Measurements from ENCODE around the gene EEF1A2. TPM values are rescaled to one million over a fixed set of nuclear protein-coding genes. Genes with fewer than 3 reads are reported as not detected.

EEF1A2 gene
- polyA plus RNA-seq, 3 donors: 0.08 TPM; not detected in 2

GRCh38 chr20:63521602-63522001, 22.7 kb upstream of the EEF1A2 start:
- no peaks in the 10 kb centered on the region for H3K36me3 ChIP-seq (replicated peaks in 1 of 2; ENCODE audit: control insufficient read depth in 1 of 2, insufficient read depth in 2 of 2, low read length in 2 of 2)
- WGBS (ENCODE audit: insufficient coverage): 62% methylated on average over 12 of the region's 23 CpGs
- Mint-ChIP-seq H3K27me3 (ENCODE audit: low read depth in 3 of 3) (peaks cover 21 to 38% (median 25%) of the 10 kb centered on the region in 3 donors), H3K4me3 (peak overlapping the region; percentile 78 to 83), H3K9me3 (peaks cover 13 to 22% (median 18%) of the 10 kb centered on the region in 7 donors), H3K4me1 (peaks cover 21% of the 10 kb centered on the region), H3K36me3 (peaks cover 15 to 21% of the 10 kb centered on the region in 2 donors), H3K27ac (peak overlapping the region in 6 of 7 donors; percentile 19 to 74 (median 54))
- H3K9ac ChIP-seq (ENCODE audit: insufficient read depth, low read length, poor library complexity, severe bottlenecking): peak overlapping the region; percentile 68
- peaks cover 22 to 36% of the 10 kb centered on the region in 2 donors for H3K4me1 ChIP-seq (ENCODE audit: control insufficient read depth in 1 of 2, insufficient read depth in 2 of 2, low read length in 2 of 2)
- peaks cover 7% of the 10 kb centered on the region for H3K79me2 ChIP-seq (ENCODE audit: insufficient read depth, low read length)
- no peak overlapping the region for H2AFZ ChIP-seq (ENCODE audit: insufficient read depth, low read depth, low read length, poor library complexity, severe bottlenecking)
- peak overlapping the region; percentile 96 for H3K4me2 ChIP-seq (replicated peaks; ENCODE audit: extremely low read depth, low read length, poor library complexity, severe bottlenecking)
- TF ChIP-seq CTCF (IDR thresholded peaks at IDR 0.05): no peak
- H3K27ac ChIP-seq (ENCODE audit: low read depth in 1 of 2, low read length in 2 of 2): peak overlapping the region in 1 of 2 donors; percentile 53
- intact Hi-C loops (cut with micrococcal nuclease): loop anchor here (2.0 to 10.0 kb wide), 2 partner anchors 15 to 543 kb away; partner anchors contain the start of genes PTK6 (in 1 of the 2) and TCEA2 (in 1 of the 2)
- peaks cover 13% of the 10 kb centered on the region for H4K20me1 ChIP-seq (ENCODE audit: insufficient read depth, low read length)
- DNase-seq: peak in 1 of 3 donors; percentile 5
- peaks cover 0 to 23% of the 10 kb centered on the region in 2 donors for H3K27me3 ChIP-seq (ENCODE audit: control insufficient read depth in 2 of 2, insufficient read depth in 2 of 2, low read length in 2 of 2)
- peaks cover 11 to 12% of the 10 kb centered on the region in 2 donors for H3K9me3 ChIP-seq (replicated peaks in 1 of 2; ENCODE audit: control insufficient read depth in 1 of 2, insufficient read depth in 1 of 2, low read length in 2 of 2)
- H3K4me3 ChIP-seq (replicated peaks in 1 of 3; ENCODE audit: low read depth in 2 of 3, low read length in 3 of 3): peak overlapping the region; percentile 50 to 83 (median 65)

- Histone ChIP-seq H3K27me3 (ENCODE audit: control insufficient read depth in 2 of 2, insufficient read depth in 2 of 2, low read length in 2 of 2) (peaks cover 0 to 23% of the 10 kb centered on the region in 2 donors), H2AFZ (ENCODE audit: insufficient read depth, low read depth, low read length, poor library complexity, severe bottlenecking) (peak overlapping the region; percentile 97), H3K9ac (ENCODE audit: insufficient read depth, low read length, poor library complexity, severe bottlenecking) (peak overlapping the region; percentile 68), H3K4me1 (ENCODE audit: control insufficient read depth in 1 of 2, insufficient read depth in 2 of 2, low read length in 2 of 2) (peaks cover 20 to 31% of the 10 kb centered on the region in 2 donors), H3K27ac (ENCODE audit: low read depth in 1 of 2, low read length in 2 of 2) (peak overlapping the region in 1 of 2 donors; percentile 53), H3K36me3 (replicated peaks in 1 of 2; ENCODE audit: control insufficient read depth in 1 of 2, insufficient read depth in 2 of 2, low read length in 2 of 2) (no peaks in the 10 kb centered on the region), H3K9me3 (replicated peaks in 1 of 2; ENCODE audit: control insufficient read depth in 1 of 2, insufficient read depth in 1 of 2, low read length in 2 of 2) (peaks cover 11 to 12% of the 10 kb centered on the region in 2 donors), H3K4me2 (replicated peaks; ENCODE audit: extremely low read depth, low read length, poor library complexity, severe bottlenecking) (peak overlapping the region; percentile 96), H3K79me2 (ENCODE audit: insufficient read depth, low read length) (peaks cover 7% of the 10 kb centered on the region), H3K4me3 (replicated peaks in 1 of 3; ENCODE audit: low read depth in 2 of 3, low read length in 3 of 3) (peak overlapping the region; percentile 50 to 83 (median 65)), H4K20me1 (ENCODE audit: insufficient read depth, low read length) (peaks cover 13% of the 10 kb centered on the region)
- peak; percentile 20 to 38 (median 29) for DNase-seq
- Mint-ChIP-seq H3K27ac (peak overlapping the region in 5 of 7 donors; percentile 19 to 74 (median 50)), H3K9me3 (peaks cover 13 to 22% (median 18%) of the 10 kb centered on the region in 7 donors), H3K36me3 (peaks cover 15 to 21% of the 10 kb centered on the region in 2 donors), H3K27me3 (ENCODE audit: low read depth in 3 of 3) (peaks cover 24 to 38% (median 26%) of the 10 kb centered on the region in 3 donors), H3K4me3 (peak overlapping the region; percentile 78 to 83), H3K4me1 (peaks cover 17% of the 10 kb centered on the region)
- TF ChIP-seq CTCF (IDR thresholded peaks at IDR 0.05): no peak
- under 1% methylated on average over 62 of the region's 68 CpGs for WGBS (ENCODE audit: insufficient coverage)
- intact Hi-C loops (cut with micrococcal nuclease): loop anchor here (1.0 to 10.0 kb wide), 3 partner anchors 16 to 544 kb away; partner anchors contain the start of genes PTK6 (in 2 of the 2) and TCEA2 (in 1 of the 2)
Measured at GRCh38 chr20:63520934-63521601, 22.2 kb upstream of the EEF1A2 start.

Data from CD14-positive monocyte (primary cell).